Measurements from ENCODE around the gene TOR1B.

GRCh38 chr9:129849901-129850300 lies 46.9 kb downstream of the TOR1B start:
- TF ChIP-seq, protein P1, sequence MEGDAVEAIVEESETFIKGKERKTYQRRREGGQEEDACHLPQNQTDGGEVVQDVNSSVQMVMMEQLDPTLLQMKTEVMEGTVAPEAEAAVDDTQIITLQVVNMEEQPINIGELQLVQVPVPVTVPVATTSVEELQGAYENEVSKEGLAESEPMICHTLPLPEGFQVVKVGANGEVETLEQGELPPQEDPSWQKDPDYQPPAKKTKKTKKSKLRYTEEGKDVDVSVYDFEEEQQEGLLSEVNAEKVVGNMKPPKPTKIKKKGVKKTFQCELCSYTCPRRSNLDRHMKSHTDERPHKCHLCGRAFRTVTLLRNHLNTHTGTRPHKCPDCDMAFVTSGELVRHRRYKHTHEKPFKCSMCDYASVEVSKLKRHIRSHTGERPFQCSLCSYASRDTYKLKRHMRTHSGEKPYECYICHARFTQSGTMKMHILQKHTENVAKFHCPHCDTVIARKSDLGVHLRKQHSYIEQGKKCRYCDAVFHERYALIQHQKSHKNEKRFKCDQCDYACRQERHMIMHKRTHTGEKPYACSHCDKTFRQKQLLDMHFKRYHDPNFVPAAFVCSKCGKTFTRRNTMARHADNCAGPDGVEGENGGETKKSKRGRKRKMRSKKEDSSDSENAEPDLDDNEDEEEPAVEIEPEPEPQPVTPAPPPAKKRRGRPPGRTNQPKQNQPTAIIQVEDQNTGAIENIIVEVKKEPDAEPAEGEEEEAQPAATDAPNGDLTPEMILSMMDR (IDR thresholded peaks at IDR 0.05) = no peak
- TF ChIP-seq ELF1 (IDR thresholded peaks at IDR 0.05) (no peak), POLR2AphosphoS5 (IDR thresholded peaks at IDR 0.05; ENCODE audit: low read depth, low read length) (no peak), EZH2phosphoT487 (IDR thresholded peaks at IDR 0.05; ENCODE audit: borderline replicate concordance, low read depth) (no peak), FOXM1 (IDR thresholded peaks at IDR 0.05; ENCODE audit: low read depth) (no peak), RXRA (IDR thresholded peaks at IDR 0.05; ENCODE audit: borderline replicate concordance, low read depth) (no peak), TAF1 (IDR thresholded peaks at IDR 0.05; ENCODE audit: borderline replicate concordance, low read depth, low read length) (no peak), USF2 (IDR thresholded peaks at IDR 0.05; ENCODE audit: borderline replicate concordance, low read depth, low read length) (no peak), MAX (IDR thresholded peaks at IDR 0.05; ENCODE audit: low read depth) (no peak), EP300 (IDR thresholded peaks at IDR 0.05; ENCODE audit: borderline replicate concordance in 1 of 2, low read depth in 1 of 2, low read length in 1 of 2) (no peak), NRF1 (IDR thresholded peaks at IDR 0.05; ENCODE audit: low read depth, low read length) (no peak)
- TF ChIP-seq, protein P2, sequence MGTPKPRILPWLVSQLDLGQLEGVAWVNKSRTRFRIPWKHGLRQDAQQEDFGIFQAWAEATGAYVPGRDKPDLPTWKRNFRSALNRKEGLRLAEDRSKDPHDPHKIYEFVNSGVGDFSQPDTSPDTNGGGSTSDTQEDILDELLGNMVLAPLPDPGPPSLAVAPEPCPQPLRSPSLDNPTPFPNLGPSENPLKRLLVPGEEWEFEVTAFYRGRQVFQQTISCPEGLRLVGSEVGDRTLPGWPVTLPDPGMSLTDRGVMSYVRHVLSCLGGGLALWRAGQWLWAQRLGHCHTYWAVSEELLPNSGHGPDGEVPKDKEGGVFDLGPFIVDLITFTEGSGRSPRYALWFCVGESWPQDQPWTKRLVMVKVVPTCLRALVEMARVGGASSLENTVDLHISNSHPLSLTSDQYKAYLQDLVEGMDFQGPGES (IDR thresholded peaks at IDR 0.05; ENCODE audit: low read depth, low read length) = no peak
- TF ChIP-seq, protein P3, sequence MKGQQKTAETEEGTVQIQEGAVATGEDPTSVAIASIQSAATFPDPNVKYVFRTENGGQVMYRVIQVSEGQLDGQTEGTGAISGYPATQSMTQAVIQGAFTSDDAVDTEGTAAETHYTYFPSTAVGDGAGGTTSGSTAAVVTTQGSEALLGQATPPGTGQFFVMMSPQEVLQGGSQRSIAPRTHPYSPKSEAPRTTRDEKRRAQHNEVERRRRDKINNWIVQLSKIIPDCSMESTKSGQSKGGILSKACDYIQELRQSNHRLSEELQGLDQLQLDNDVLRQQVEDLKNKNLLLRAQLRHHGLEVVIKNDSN (IDR thresholded peaks at IDR 0.05; ENCODE audit: borderline replicate concordance, low read depth) = no peak
